Posterior cingulate gyrus (tissue), 11 donors: Measurements from ENCODE around the gene PMS1.
"Not testable (repeated sequence)": the region's sequence is repeated elsewhere in the genome, so short reads cannot be mapped to it uniquely, and the experiment has no call there.

ENCODE experiments used
- DNase-seq, 10 donors: peaks; one replicate each; pipeline versions ENCODE4 v3.0.0 to v3.0.0-alpha.2; 2020 to 2021; ENCODE audit warnings: mixed read lengths in 3 of 10
- intact Hi-C: fragments of 100-400 bp; cut with DNase I; formaldehyde crosslinking; loops from one replicate; pipeline ENCODE4 v1.15.1; 2023

PMS1 gene

GRCh38 chr2:189802396-189802912 lies 18.2 kb downstream of the PMS1 start:
- no peak for DNase-seq
- intact Hi-C loops: no loop called here

GRCh38 chr2:189803431-189803830 lies 19.2 kb downstream of the PMS1 start:
- intact Hi-C loops: no loop called here
- DNase-seq: no peak

- intact Hi-C loops: no loop called here
- DNase-seq: no peak
These were observed 34.2 kb downstream of the PMS1 start for GRCh38 chr2:189818249-189819038.

- intact Hi-C loops: no loop called here
- DNase-seq: no peak
These were observed 35.1 kb downstream of the PMS1 start for GRCh38 chr2:189819297-189819704.

GRCh38 chr2:189821953-189822748 lies 37.9 kb downstream of the PMS1 start:
- DNase-seq: peak in 2 of 10 donors; percentile 70 to 83

GRCh38 chr2:189824694-189825396 lies 40.6 kb downstream of the PMS1 start:
- intact Hi-C loops: no loop called here
- no peak for DNase-seq

More at GRCh38 chr2:189821953-189822748, 37.9 kb downstream of the PMS1 start:
- intact Hi-C loops: no loop called here

- intact Hi-C loops: no loop called here
- no peak for DNase-seq
These were observed 41.8 kb downstream of the PMS1 start for GRCh38 chr2:189826039-189826438.

- DNase-seq: no peak
- intact Hi-C loops: no loop called here
These were observed 45.0 kb downstream of the PMS1 start for GRCh38 chr2:189829102-189829833.

GRCh38 chr2:189830510-189830909 lies 46.3 kb downstream of the PMS1 start:
- no peak for DNase-seq
- intact Hi-C loops: no loop called here

- intact Hi-C loops: no loop called here
- no peak for DNase-seq
These were observed 49.8 kb downstream of the PMS1 start for GRCh38 chr2:189834059-189834458.

GRCh38 chr2:189834642-189835041 lies 50.4 kb downstream of the PMS1 start:
- intact Hi-C loops, DNase-seq: not testable (repeated sequence)

- intact Hi-C loops: no loop called here
- no peak for DNase-seq
These were observed 51.8 kb downstream of the PMS1 start for GRCh38 chr2:189835855-189836558.

- intact Hi-C loops: no loop called here
These were observed 52.4 kb downstream of the PMS1 start for GRCh38 chr2:189836644-189837043.

GRCh38 chr2:189837326-189837725 lies 53.1 kb downstream of the PMS1 start:
- no peak for DNase-seq
- intact Hi-C loops: no loop called here

More at GRCh38 chr2:189836644-189837043, 52.4 kb downstream of the PMS1 start:
- DNase-seq: no peak

GRCh38 chr2:189841019-189841418 lies 56.8 kb downstream of the PMS1 start:
- intact Hi-C loops: no loop called here
- no peak for DNase-seq

GRCh38 chr2:189848276-189848675 lies 64.0 kb downstream of the PMS1 start:
- no peak for DNase-seq
- intact Hi-C loops: no loop called here

- intact Hi-C loops: no loop called here
- no peak for DNase-seq
These were observed 65.3 kb downstream of the PMS1 start for GRCh38 chr2:189849550-189849949.

GRCh38 chr2:189851174-189851826 lies 67.0 kb downstream of the PMS1 start:
- intact Hi-C loops: no loop called here
- no peak for DNase-seq

GRCh38 chr2:189854187-189854586 lies 69.9 kb downstream of the PMS1 start:
- DNase-seq: no peak
- intact Hi-C loops: no loop called here
